Measurements from ENCODE around the gene RRAD. TPM values are rescaled to one million over a fixed set of nuclear protein-coding genes. Genes with fewer than 3 reads are reported as not detected.

RRAD gene
- total RNA-seq, 1 experiment from 2014 or later, result 2.8 TPM

- TF ChIP-seq CTCF (conservative IDR thresholded peaks at IDR 0.05; ENCODE audit: low read depth, low read length) (no peak), EZH2 (IDR thresholded peaks at IDR 0.05; ENCODE audit: low read length, unreplicated experiment) (no peak), EZH2phosphoT487 (IDR thresholded peaks at IDR 0.05; ENCODE audit: borderline replicate concordance, low read length) (no peak)
- no peaks in the 10 kb centered on the region for H3K9me2 ChIP-seq (replicated peaks; ENCODE audit: low read length)
- H3F3A ChIP-seq (ENCODE audit: low read length, unreplicated experiment), result no peaks in the 10 kb centered on the region
- peaks cover 8% of the 10 kb centered on the region for H3K36me3 ChIP-seq (ENCODE audit: low read depth, low read length)
- ChIA-PET POLR2A (ENCODE audit: unreplicated experiment) (no interaction called here), CTCF (interaction anchor here (0.8 kb wide), 1 partner anchor 13 kb away, joined by 3 read pairs; no protein-coding TSS in a partner anchor)
- H3K4me3 ChIP-seq (ENCODE audit: low read length), result no peak overlapping the region
- no peak overlapping the region for H2AFZ ChIP-seq (ENCODE audit: low read length)
- no peaks in the 10 kb centered on the region for H3K9me3 ChIP-seq (ENCODE audit: low read length)
- intact Hi-C loops (cut with micrococcal nuclease), result no loop called here
- DNase-seq (no peak), ATAC-seq (no peak)
- peaks cover 8% of the 10 kb centered on the region for H3K79me2 ChIP-seq (ENCODE audit: low read length)
- no peak overlapping the region for H3K9ac ChIP-seq (ENCODE audit: low read length)
- no peaks in the 10 kb centered on the region for H4K20me1 ChIP-seq (ENCODE audit: low read length)
- peaks cover 4% of the 10 kb centered on the region; the same call in 1 of the 2 replicates for H3K4me1 ChIP-seq (ENCODE audit: insufficient read depth, low read length)
- no peaks in the 10 kb centered on the region for H3K27me3 ChIP-seq (ENCODE audit: low read length)
- no TSS peak for BruUV-seq (replicated peaks)
- H3K27ac ChIP-seq (ENCODE audit: low read length), result no peak overlapping the region
- H3K4me2 ChIP-seq (ENCODE audit: low read length), result no peak overlapping the region
Observed at GRCh38 chr16:66886321-66886720, 39.0 kb downstream of the RRAD start.

- CTCF ChIA-PET, result no interaction called here
Observed at GRCh38 chr16:66885491-66885890, 39.8 kb downstream of the RRAD start.

More at GRCh38 chr16:66885491-66885890, 39.8 kb downstream of the RRAD start:
- Histone ChIP-seq H3K27me3 (ENCODE audit: low read length) (no peaks in the 10 kb centered on the region), H3K9me3 (ENCODE audit: low read length) (no peaks in the 10 kb centered on the region), H3K27ac (ENCODE audit: low read length) (no peak overlapping the region), H3K4me1 (ENCODE audit: insufficient read depth, low read length) (peaks cover 4% of the 10 kb centered on the region; the same call in 1 of the 2 replicates), H3K36me3 (ENCODE audit: low read depth, low read length) (peaks cover 8% of the 10 kb centered on the region), H3K4me2 (ENCODE audit: low read length) (no peak overlapping the region), H3F3A (ENCODE audit: low read length, unreplicated experiment) (no peaks in the 10 kb centered on the region), H4K20me1 (ENCODE audit: low read length) (no peaks in the 10 kb centered on the region), H3K79me2 (ENCODE audit: low read length) (peaks cover 14% of the 10 kb centered on the region), H3K9ac (ENCODE audit: low read length) (no peak overlapping the region), H3K4me3 (ENCODE audit: low read length) (no peak overlapping the region), H2AFZ (ENCODE audit: low read length) (no peak overlapping the region), H3K9me2 (replicated peaks; ENCODE audit: low read length) (no peaks in the 10 kb centered on the region)
- TF ChIP-seq CTCF (conservative IDR thresholded peaks at IDR 0.05; ENCODE audit: low read depth, low read length) (no peak), EZH2 (IDR thresholded peaks at IDR 0.05; ENCODE audit: low read length, unreplicated experiment) (no peak), EZH2phosphoT487 (IDR thresholded peaks at IDR 0.05; ENCODE audit: borderline replicate concordance, low read length) (no peak)
- POLR2A ChIA-PET (ENCODE audit: unreplicated experiment), result no interaction called here
- BruUV-seq (replicated peaks), result no TSS peak
- no peak for DNase-seq
- ATAC-seq, result no peak
- intact Hi-C loops (cut with micrococcal nuclease), result no loop called here
